GM21515 (cell line): ENCODE measurements around the gene PTPN14.
A peak's percentile ranks its signal among the peaks of the same experiment; 100 is the strongest.
"Not testable (repeated sequence)": the region's sequence is repeated elsewhere in the genome, so short reads cannot be mapped to it uniquely, and the experiment has no call there.

Experiments used
- ATAC-seq: cut with Tn5 transposase; IDR thresholded peaks from one replicate; pipeline ENCODE4 v1.9.1; 2021; ENCODE audit not compliant: unreplicated experiment

The PTPN14 gene

DNA sequence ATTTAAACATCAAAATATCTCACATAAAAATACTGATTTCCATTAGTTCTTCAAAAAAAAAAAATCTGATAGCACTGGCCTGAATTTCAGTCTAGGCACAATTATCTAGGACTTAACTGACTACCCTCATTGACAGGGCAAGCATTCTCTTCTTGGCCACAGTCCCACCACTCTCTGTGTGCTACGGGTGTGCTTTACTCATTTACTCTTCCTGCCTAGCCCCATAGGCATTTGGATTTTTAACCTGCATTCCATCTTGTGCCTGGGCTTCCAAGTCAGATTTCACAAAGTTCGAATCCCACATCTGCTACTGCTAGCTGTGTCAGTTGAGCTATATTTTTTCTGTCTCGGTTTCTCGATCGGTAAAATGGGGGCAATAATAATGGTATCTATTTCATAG, 38.0 kb downstream of the PTPN14 start:
- ATAC-seq, result no peak

DNA sequence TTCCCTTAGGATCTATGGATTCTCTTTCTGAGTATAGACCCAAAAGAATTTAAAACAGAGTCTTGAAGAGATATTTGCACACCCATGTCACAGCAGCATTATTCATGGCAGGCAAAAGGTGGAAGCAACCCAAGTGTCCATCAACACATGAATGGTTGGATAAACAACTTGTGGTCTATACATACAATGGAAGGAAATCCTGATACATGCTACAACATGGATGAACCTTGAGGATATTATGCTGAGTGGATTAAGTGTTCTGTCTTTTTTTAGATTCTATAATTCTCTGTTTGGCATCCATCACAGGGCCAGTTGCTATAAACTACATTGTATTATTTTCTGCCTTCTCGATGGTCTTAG, 39.8 kb downstream of the PTPN14 start:
- no peak for ATAC-seq

DNA sequence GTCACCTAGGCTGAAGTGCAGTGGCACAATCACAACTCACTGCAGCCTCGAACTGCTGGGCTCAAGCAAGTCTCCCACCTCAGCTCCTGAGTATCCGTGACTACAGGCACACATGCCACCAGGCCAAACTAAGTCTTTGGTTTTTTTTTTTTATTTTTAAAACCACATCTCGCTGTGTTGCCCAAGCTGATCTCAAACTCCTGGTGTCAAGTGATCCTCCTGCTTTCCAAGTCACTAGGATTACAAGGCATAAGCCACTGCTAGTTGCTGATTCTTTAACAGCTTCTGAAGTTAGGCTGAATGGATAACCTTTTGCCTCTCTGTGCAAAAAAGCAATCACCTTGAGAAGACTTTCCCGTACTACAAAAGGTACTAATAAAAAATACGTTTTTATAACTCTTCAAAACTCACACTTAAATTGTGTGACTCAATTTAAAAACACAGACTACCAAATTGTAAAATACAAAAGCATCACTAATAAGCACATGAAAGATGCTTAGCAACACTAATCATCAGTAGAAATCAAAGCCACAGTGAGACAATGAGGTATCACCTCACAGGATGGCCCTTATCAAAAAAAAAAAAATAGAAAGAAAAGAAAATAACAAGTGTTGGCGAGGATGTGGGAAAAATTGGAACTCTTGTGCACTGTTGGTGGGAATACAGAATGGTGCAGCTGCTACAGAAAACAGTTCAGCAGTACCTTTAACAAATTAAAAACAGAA, 40.3 kb downstream of the PTPN14 start:
- ATAC-seq, result no peak

DNA sequence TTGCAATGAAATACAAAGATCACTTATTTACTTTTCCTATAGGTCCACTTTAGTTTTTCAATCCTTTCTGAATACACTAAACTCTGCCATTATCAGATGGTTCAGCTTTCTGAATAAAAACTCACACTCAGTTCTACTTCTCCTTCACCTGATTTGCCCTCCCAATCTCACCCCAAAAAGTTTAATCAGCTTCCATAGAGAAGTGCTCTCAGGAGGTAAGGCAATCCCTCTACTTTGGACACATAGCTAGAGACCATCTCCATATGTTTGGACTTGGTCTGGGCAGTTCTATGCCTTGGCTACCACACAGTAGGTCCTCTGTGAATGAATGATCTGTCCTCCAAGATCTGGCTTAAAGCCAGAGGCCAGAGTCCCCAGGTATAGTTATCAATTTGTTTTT, 40.9 kb downstream of the PTPN14 start:
- ATAC-seq, result no peak

DNA sequence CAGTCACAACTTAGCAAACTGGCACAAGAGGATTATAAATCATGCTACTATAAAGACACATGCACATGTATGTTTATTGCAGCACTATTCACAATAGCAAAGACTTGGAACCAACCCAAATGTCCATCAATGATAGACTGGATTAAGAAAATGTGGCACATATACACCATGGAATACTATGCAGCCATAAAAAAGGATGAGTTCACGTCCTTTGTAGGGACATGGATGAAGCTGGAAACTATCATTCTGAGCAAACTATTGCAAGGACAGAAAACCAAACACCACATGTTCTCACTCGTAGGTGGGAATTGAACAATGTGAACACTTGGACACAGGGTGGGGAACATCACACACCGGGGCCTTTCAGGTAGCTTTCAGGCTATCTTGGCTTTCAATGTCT, 41.8 kb downstream of the PTPN14 start:
- not testable (repeated sequence) for ATAC-seq

DNA sequence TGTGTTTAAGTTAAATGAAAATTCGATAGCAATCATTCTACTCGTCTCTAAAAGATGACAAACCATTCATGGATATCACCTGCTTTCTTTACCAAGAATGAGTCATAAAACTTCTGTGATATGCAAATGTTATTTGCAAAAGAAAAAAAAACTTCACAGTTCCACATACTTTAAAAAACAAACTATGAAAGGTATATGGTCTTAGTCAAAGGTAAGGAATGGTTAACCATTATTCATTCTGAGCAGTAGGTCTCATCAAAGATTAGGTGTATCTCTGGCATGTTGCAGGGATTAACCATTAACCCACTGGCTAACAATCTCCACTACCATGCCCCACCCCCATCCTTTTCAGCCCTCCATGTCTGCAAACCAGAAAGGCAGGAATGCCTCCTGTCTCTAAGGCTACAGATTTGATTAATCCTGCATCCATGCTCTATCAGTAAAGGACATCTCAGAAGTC, 44.4 kb downstream of the PTPN14 start:
- ATAC-seq, result peak; percentile 65

DNA sequence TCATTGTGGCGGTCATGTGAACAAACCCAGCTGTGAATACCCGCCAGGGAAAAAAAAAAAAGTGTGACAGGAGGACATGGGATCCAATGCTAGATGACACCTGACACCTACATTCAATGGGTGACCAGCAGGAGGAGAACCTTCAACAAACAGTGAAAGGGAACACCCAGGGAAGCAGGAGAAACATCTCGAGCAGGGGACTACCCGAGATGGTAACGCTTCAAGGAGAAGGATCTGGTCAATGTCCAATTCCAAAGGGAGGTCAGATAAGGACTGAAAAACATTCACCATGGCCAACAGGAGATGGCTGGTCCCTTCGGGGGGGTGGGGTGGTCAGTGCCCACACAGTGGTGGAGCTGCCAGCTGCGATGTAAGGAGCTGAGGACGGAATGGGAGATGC, 46.3 kb downstream of the PTPN14 start:
- no peak for ATAC-seq

DNA sequence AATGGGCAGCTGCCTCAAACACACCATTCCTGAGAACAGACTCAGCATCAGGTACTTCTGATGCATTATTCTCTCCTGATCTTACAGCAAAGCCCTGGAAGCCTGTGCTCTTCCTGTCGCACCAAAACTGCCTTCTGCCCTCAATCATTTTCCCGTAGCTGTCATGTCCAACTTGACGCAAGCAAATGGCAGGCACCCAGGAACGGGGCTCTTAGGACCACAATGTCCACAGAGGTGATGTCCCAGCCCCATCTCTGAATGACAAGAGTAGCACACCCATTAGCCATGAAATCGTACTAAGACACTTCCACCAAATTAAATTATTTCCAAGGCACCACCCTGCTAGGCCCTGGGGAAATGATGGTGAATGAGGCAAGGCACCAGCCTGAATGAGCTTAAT, 47.1 kb downstream of the PTPN14 start:
- no peak for ATAC-seq

DNA sequence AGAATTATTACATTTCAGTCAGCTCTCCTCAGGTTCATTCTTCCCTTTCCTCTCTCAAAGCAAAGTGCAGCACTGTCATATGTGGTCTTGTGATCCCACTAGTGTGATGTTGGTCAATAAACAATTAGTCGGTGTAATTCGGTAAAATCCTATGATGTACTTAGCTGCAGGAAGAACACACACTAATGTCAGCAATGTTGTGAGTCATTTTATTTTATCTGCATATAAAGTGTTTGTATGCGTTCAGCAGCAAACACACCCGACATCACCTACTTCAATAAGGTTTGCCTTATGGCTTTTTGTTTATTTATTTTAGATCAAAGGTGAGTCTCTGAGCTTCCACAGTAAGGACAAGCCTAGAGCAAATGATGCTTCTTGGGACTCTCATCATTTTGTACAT, 47.8 kb downstream of the PTPN14 start:
- no peak for ATAC-seq

DNA sequence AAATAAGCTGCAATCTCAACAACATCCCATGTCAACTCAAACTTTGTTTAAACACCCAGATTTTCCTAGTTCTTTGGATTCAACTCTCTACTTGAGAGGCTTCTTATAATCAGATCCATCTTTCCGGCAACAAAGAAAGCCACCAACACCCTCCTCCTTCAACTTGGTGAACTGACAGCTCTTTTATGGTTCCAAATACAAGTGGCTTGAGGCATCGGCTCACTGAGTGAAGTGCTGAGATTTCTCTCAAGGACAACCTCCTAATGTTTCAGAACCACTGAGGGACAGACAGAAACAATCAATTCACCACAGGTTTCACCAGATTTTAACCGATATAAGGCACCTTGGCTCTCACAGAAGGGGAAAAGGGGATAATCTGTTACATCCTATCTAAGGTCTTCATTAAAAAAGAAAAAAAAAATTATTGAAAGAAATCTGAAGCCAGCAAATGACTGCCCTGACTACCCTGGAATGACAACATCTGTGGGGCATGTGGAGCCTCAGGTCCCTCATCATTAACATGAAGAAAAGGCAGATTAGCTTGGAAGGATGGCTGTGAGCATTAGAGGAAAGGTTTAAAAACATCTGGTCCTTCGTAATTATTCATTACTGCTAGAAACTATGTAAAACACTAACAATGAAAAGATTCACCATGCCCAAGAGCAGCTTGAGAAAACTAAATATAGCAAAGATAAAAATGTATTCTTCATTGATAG, 50.9 kb downstream of the PTPN14 start:
- ATAC-seq, result no peak

DNA sequence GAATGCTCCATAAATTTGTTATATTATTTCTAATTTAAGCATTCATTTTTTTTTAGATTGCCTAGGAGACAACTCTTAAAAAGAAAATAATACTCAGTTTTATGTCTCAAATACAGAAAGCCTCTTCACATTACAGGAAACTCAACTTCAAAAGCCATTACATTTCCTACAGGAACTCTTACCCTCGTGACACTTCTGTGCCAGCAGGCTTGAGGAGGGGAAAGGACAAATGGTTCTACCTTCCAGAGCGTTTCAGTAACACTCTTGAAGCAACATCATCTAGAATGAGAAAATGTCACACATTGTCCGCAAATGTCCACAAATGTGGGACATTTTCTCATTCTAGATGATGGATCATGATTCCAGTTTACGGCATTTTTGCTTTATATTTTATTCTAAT, 51.7 kb downstream of the PTPN14 start:
- no peak for ATAC-seq

DNA sequence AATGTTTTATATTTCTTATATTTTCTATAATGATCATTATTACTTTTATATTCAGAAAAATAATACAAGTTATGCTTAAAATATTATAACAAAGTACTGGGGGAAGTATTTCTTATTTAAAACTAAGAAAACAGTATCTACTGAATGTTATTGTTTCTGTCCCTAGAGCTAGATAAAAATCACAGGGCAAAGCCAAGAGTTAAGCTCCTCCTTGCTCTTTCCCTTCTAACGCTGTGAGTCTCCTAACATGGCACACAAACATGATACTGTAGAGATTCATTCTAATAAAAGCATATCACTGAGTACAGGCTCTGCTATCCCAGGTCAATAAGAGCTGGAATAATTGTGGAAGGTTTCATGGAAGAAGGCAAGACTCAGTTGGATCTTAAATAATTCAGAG, 53.4 kb downstream of the PTPN14 start:
- no peak for ATAC-seq

DNA sequence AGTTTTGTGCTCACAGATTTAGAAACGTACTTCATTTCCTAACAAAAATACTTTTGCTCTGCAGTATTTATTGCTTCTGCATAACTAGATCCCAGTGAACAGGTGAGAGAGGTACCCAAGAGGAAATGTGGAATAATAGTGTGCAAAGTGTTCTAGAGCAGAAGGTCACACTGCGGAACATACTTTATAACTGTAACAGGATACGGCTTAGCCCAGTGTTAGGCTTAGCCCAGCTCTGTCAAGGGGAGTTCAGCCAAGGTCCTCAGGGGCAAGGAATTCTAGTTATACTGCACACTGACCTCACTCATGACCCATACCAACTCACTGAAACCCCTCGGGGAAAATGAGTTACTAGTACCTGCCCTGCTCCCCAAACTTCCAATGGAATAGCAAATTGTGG, 55.3 kb downstream of the PTPN14 start:
- ATAC-seq, result no peak

DNA sequence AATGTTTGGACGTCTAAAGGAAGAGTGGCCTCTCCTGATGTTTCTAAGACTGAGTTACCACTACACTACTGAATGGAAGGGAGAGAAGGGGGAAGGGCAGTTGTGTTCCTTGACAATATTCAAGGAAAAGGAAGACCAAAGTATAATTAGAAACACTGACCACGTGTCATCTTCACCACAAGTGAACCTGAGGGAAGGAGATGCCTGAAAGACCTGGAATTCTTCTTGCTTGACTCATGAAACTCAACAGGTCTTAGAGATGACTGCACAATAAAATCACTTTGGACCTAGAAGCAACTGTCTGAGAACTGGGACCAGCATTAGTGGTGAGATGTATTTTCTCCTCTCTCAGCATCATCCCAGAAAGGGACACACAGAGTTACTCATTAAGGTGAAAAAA, 56.7 kb downstream of the PTPN14 start:
- ATAC-seq, result no peak

DNA sequence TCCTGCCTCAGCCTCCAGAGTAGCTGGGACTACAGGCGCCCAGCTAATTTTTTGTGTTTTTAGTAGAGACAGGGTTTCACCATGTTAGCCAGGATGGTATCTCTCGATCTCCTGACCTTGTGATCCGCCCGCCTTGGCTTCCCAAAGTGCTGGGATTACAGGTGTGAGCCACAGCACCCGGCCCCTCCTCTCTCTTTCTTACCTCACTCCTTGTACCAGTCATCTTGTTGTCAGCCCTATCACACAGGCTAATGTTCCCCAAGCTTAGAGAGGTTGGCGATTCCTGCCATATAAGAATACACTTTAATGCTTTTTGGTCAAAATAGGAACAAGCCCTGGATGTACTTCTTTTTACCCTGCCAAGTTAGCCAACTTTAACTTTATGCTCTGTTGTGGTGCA, 57.2 kb downstream of the PTPN14 start:
- ATAC-seq, result not testable (repeated sequence)

DNA sequence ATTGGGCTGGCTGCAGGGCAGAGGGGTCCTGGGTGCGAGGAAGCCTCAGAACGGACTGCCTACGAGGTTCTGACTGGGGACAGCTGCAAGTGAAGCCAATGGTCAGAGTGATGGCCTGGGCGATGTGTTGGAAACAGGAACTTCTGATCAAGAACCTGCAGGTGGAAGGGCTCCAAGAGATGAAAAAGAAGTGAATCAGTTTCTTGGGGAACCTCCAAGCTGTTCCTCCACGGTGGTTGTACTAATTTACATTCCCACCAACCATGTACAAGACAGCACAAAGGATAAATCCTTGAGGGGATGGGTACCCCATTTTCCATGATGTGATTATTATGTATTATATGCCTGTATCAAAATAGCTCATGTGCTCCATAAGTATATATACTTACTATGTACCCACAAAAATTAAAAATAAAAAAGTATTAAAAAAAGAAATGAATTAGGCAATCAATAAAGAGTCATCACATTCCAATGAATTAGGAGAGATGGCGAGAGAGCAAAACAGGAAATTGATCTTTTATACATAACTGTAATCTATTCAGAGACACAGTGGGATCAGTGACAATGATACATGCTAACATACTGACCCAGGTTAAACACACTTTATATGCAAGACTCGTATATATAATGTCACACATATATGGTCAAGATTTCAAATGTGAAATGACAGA, 58.1 kb downstream of the PTPN14 start:
- ATAC-seq, result no peak

DNA sequence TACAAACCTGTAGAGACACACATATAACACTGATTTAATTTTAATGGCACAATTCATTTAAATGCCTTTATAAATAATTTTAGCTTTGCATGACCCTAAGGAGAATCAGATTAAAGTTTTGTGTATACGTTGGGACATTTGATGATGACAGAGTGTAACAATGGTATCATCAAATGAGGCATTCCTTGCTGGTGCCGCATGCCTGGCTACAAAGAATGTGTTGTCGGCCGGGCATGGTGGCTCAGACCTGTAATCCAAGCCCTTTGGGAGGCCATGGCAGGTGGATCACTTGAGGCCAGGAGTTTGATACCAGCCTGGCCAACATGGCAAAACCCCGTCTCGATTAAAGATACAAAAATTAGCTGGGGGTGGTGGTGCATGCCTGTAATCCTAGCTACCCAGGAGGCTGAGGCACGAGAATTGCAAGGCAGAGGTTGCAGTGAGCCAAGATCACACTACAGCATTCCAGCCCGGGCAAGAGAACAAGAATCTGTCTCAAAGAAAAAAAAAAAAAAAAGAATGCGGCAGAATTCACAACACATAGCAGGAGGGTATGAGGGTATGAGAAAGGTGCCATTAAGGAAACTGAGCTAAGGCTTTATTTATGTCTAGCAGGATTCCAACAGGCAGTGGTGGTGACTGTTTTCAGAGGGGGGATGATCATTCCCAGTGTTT, 58.9 kb downstream of the PTPN14 start:
- ATAC-seq, result no peak

DNA sequence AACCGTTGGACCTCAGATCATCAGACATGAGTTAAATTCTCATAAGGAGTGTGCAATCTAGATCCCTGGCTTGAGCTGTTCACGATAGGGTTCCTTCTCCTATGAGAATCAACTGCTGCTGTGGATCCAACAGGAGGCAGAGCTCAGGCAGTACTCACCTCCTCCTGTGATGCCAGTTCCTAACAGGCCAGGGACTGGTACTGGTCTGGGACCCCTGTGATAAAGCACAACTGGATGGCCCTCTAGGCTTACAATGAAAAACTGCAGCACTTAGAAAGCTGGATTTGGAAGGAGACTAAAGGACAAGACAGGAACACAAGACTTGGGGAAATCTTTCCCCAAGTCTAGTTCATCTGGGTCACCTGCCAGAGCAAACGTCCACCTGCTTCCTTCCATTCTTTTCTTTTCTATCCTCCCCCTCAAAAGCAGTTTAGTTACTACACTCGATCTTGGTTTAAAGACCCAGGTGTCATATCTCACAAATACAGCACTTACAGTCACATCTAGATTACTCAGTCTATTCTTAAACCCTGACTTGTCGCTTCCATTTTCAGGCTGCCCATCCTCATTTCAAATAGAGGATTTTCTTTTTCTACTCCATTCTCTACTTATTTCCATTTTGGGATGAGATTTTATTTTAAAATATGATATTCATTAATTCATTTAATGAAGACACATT, 59.8 kb downstream of the PTPN14 start:
- no peak for ATAC-seq

DNA sequence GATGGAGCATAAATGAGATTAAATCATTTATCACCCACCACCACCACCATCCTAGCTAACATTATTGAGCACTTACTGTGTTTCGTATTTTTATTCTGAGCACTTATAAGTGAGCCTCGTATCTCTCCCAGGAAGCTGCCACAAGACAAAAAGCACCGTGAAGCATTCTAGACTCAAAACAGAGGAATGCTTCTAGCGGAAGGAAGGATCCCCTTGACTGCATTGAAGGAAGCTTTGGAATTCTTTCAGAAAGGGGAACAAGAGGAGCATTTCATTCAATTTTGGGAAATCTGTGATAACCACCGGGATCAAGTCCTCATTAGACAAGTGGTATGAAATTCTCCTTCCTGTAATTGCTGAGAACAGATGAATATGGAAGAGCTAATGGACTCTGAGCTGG, 66.3 kb downstream of the PTPN14 start:
- ATAC-seq, result no peak

DNA sequence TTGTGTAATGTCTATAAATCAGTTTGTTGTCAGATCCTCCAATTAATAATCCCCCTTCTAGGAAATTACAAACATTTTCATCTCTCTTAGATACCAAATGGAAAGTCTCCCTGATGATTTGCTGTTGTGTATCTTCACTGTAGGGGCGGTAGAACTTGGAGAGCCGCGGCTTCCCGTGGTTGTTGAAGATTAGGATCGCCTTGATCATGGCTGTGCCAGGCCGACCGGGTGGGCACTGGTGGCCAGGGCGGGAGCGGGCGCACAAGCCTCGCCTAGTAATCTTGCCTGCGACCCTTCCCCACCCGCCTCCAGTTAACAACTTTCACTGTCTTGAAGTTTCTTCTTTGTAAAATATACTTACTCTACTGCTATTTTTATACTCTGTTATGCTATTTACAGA, 68.2 kb downstream of the PTPN14 start:
- ATAC-seq, result not testable (repeated sequence)

DNA sequence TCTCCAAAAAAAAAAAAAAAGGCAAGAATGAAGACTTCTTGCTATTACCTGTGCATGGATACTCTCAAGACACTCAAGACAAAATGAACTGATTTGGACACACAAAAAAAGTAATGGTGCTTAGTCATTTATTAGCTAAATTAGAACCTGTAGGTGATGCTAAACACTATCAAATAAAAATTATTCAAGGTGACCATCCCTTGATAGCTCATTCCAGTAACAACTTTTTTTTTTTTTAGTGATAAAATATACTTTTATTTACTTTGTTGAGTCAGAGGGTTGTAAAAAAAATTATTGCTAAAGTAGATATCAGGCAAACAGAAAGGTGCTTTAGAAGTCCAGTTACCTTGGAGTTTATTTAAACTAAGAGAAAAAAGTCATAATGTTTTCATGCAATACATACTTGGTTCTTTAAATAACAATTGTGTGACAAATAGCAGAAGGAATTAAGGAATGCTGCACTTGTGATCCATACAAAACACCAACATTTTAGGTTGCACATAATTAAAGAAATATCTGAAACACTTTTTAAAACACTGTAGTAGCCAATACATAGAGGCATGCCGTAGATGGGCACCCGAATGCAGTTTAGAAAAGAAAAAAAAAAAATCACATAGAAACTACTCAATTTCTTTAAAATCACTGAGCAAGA, 69.3 kb downstream of the PTPN14 start:
- ATAC-seq, result not testable (repeated sequence)
